Trophoblast cell (in vitro differentiated cells and primary cell): ENCODE measurements around the gene CEACAM19.

Experiments used
- DNase-seq, 2 donors: peaks; one replicate each; pipeline ENCODE4 v3.0.0-alpha.2; 2016
- H2AFZ ChIP-seq: 2 replicates; pipeline ENCODE4 v1.6.1; 2013; ENCODE audit warnings: low read length, moderate library complexity, mild to moderate bottlenecking; ENCODE audit not compliant: insufficient read depth, poor library complexity
- H2AK5ac ChIP-seq: 2 replicates; pipeline ENCODE4 v1.6.1; 2013; ENCODE audit warnings: mild to moderate bottlenecking, low read length
- H2BK120ac ChIP-seq: 2 replicates; pipeline ENCODE4 v1.6.1; 2013; ENCODE audit warnings: low read length, mild to moderate bottlenecking, moderate library complexity; ENCODE audit not compliant: insufficient read depth, poor library complexity
- H2BK12ac ChIP-seq: 2 replicates; pipeline ENCODE4 v1.6.1; 2013; ENCODE audit warnings: mild to moderate bottlenecking, low read length, moderate library complexity
- H2BK5ac ChIP-seq: 2 replicates; pipeline ENCODE4 v1.6.1; 2013; ENCODE audit warnings: low read length, low read depth, moderate library complexity, mild to moderate bottlenecking; ENCODE audit not compliant: poor library complexity
- H3K14ac ChIP-seq: 2 replicates; pipeline ENCODE4 v1.6.1; 2013; ENCODE audit warnings: mild to moderate bottlenecking, low read length
- H3K18ac ChIP-seq: 2 replicates; pipeline ENCODE4 v1.6.1; 2013; ENCODE audit warnings: mild to moderate bottlenecking, low read length
- H3K23ac ChIP-seq: 2 replicates; pipeline ENCODE4 v1.6.1; 2013; ENCODE audit warnings: low read length
- H3K27ac ChIP-seq: 2 replicates; pipeline ENCODE4 v1.5.1; 2013; ENCODE audit warnings: low read depth, mild to moderate bottlenecking, inconsistent platforms, low read length, moderate library complexity
- H3K27me3 ChIP-seq: 2 replicates; pipeline ENCODE4 v1.6.1; 2013; ENCODE audit warnings: inconsistent platforms, mild to moderate bottlenecking, low read length, moderate library complexity; ENCODE audit not compliant: insufficient read depth
- H3K36me3 ChIP-seq, 2 experiments: 1 replicate in 1 of 2; 2 replicates in 1 of 2; pipeline ENCODE4 v1.6.1; 2013; ENCODE audit warnings: low read length in 2 of 2, mild to moderate bottlenecking in 2 of 2, moderate library complexity in 1 of 2; ENCODE audit not compliant: insufficient read depth in 2 of 2, control insufficient read depth in 1 of 2
- H3K4ac ChIP-seq: 2 replicates; pipeline ENCODE4 v1.6.1; 2013; ENCODE audit warnings: low read depth, mild to moderate bottlenecking, low read length, moderate library complexity
- H3K4me1 ChIP-seq, 2 experiments: 1 replicate in 1 of 2; 2 replicates in 1 of 2; pipeline ENCODE4 v1.6.1; 2013; ENCODE audit warnings: low read length in 2 of 2, mild to moderate bottlenecking in 2 of 2, moderate library complexity in 1 of 2; ENCODE audit not compliant: insufficient read depth in 2 of 2, control insufficient read depth in 1 of 2
- H3K4me2 ChIP-seq: 2 replicates; pipeline ENCODE4 v1.6.1; 2013; ENCODE audit warnings: inconsistent platforms, mild to moderate bottlenecking, low read length, moderate library complexity
- H3K4me3 ChIP-seq: 2 replicates; pipeline ENCODE4 v1.5.1; 2013; ENCODE audit warnings: mild to moderate bottlenecking, low read depth, low read length, inconsistent platforms
- H3K79me1 ChIP-seq: one replicate; pipeline ENCODE4 v1.6.1; 2013; ENCODE audit warnings: low read length
- H3K79me2 ChIP-seq: 2 replicates; pipeline ENCODE4 v1.6.1; 2013; ENCODE audit warnings: low read length, mild to moderate bottlenecking; ENCODE audit not compliant: control insufficient read depth, insufficient read depth, poor library complexity
- H3K9ac ChIP-seq: 2 replicates; pipeline ENCODE4 v1.6.1; 2013; ENCODE audit warnings: mild to moderate bottlenecking, low read length
- H3K9me3 ChIP-seq: 2 replicates; pipeline ENCODE4 v1.6.1; 2013; ENCODE audit warnings: low read depth, mild to moderate bottlenecking, control low read depth, inconsistent platforms, low read length; ENCODE audit not compliant: insufficient read depth
- H4K12ac ChIP-seq: 2 replicates; pipeline ENCODE4 v1.6.1; 2013; ENCODE audit warnings: low read depth, mild to moderate bottlenecking, low read length, moderate library complexity
- H4K8ac ChIP-seq: 2 replicates; pipeline ENCODE4 v1.6.1; 2013; ENCODE audit warnings: low read depth, mild to moderate bottlenecking, low read length, moderate library complexity
- H4K91ac ChIP-seq: one replicate; pipeline ENCODE4 v1.6.1; 2013; ENCODE audit warnings: low read depth, mild to moderate bottlenecking, low read length, moderate library complexity
- WGBS: extraction: QIAGEN DNeasy Blood & Tissue Kit; methylation state at CpG from one replicate; pipeline ENCODE4 v1.1.7; 2013; ENCODE audit warnings: missing lambda C conversion rate; ENCODE audit not compliant: insufficient read length, insufficient coverage; ENCODE audit errors: extremely low coverage; 5-methylcytosine and 5-hydroxymethylcytosine counted together

The CEACAM19 gene

GRCh38 chr19:44663996-44664395 lies 7.3 kb upstream of the CEACAM19 start:
- Histone ChIP-seq H3K36me3 (peaks cover 32 to 37% of the 10 kb centered on the region in 2 experiments), H4K8ac (no peak overlapping the region), H2AK5ac (no peak overlapping the region), H3K27ac (no peak overlapping the region), H3K9ac (no peak overlapping the region), H3K14ac (no peak overlapping the region), H3K9me3 (peaks cover 2% of the 10 kb centered on the region), H3K4ac (no peak overlapping the region), H3K4me3 (no peak overlapping the region), H3K4me1 (peaks cover 0 to 2% of the 10 kb centered on the region in 2 experiments), H2BK5ac (no peak overlapping the region), H3K79me2 (no peaks in the 10 kb centered on the region), H2AFZ (no peak overlapping the region), H3K23ac (no peak overlapping the region), H4K91ac (no peak overlapping the region), H3K18ac (no peak overlapping the region), H3K27me3 (no peaks in the 10 kb centered on the region), H2BK12ac (no peak overlapping the region), H4K12ac (no peak overlapping the region), H3K79me1 (no peaks in the 10 kb centered on the region), H2BK120ac (no peak overlapping the region), H3K4me2 (no peak overlapping the region)
- no peak for DNase-seq
- WGBS = no CpG with 5 or more reads among the region's 5 CpGs

DNA sequence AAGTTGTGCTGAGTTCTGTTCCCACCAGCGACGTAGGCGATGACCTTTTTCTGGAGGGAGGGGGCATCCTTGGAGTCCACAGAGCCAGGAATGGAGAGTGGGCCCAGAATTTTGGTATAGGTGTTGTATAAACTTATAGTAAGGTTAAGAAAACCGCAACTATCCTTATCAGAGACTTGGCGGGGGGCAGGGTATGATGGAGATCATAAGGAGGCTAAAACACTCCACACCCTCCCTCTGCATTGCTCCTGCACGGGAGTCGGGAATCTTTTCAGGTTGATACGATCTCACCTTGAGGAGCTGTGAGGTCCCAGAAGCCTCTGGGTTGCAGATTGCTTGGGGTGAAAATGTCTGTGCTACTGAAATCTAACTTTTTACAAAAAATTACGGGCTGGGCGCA lies 6.3 kb upstream of the CEACAM19 start:
- DNase-seq = no peak
- Histone ChIP-seq H2BK12ac (no peak overlapping the region), H4K8ac (no peak overlapping the region), H4K91ac (no peak overlapping the region), H3K4ac (no peak overlapping the region), H2BK120ac (no peak overlapping the region), H3K79me1 (no peaks in the 10 kb centered on the region), H2AFZ (no peak overlapping the region), H3K14ac (no peak overlapping the region), H3K9me3 (peaks cover 2% of the 10 kb centered on the region), H3K4me3 (no peak overlapping the region), H2AK5ac (no peak overlapping the region), H4K12ac (no peak overlapping the region), H3K79me2 (no peaks in the 10 kb centered on the region), H3K23ac (no peak overlapping the region), H3K4me2 (no peak overlapping the region), H3K27me3 (no peaks in the 10 kb centered on the region), H3K27ac (no peak overlapping the region), H3K36me3 (peaks cover 23 to 28% of the 10 kb centered on the region in 2 experiments), H3K18ac (no peak overlapping the region), H2BK5ac (no peak overlapping the region), H3K4me1 (peaks cover 0 to 2% of the 10 kb centered on the region in 2 experiments), H3K9ac (no peak overlapping the region)
- WGBS = no CpG with 5 or more reads among the region's 10 CpGs

DNA sequence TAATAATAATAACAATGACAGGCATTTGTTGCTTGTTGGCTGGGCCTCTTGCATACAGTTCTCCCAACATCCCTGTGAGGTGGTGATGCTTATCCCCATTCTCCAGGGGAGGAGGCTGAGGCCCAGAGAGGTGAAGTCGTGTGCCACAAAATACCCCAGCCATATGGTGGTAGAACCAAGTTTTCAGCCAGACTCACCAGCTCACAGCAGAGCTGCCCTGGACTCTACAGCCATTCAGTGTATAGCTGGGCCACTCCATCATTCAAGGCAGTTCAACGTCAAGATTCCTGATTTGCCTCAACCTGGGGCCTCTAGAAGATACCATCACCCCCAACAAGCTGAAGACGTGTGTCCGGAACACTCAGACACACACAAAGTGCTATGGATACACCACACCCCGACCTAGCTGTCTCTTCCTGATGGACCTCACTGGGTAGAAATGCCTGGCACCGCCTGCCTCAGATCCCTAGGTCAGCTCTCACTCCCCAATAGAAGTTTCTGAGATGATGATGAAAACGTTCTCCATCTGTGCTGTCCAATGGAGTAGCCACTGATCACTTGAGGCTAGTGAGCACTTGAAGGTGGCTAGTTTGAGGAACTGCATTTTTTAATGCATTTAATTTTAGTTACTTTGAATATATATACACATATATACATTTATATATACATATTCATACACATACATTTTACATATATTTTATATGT lies 4.3 kb upstream of the CEACAM19 start:
- Histone ChIP-seq H3K79me1 (no peaks in the 10 kb centered on the region), H3K18ac (no peak overlapping the region), H3K4me1 (peaks cover 6 to 10% of the 10 kb centered on the region in 2 experiments), H2BK5ac (no peak overlapping the region), H3K4me2 (no peak overlapping the region), H3K9ac (no peak overlapping the region), H3K27me3 (no peaks in the 10 kb centered on the region), H3K27ac (no peak overlapping the region), H3K23ac (no peak overlapping the region), H2AK5ac (no peak overlapping the region), H3K14ac (no peak overlapping the region), H3K4me3 (no peak overlapping the region), H4K91ac (no peak overlapping the region), H3K79me2 (no peaks in the 10 kb centered on the region), H4K8ac (no peak overlapping the region), H3K4ac (no peak overlapping the region), H3K36me3 (peaks cover 12 to 15% of the 10 kb centered on the region in 2 experiments), H2BK12ac (no peak overlapping the region), H4K12ac (no peak overlapping the region), H3K9me3 (peaks cover 2% of the 10 kb centered on the region), H2BK120ac (no peak overlapping the region), H2AFZ (no peak overlapping the region)
- no peak for DNase-seq
- no CpG with 5 or more reads among the region's 7 CpGs for WGBS

- H3K4ac ChIP-seq = no peak overlapping the region
- H3K27ac ChIP-seq = no peak overlapping the region
- H3K14ac ChIP-seq = no peak overlapping the region
- no peaks in the 10 kb centered on the region for H3K36me3 ChIP-seq
- no peak overlapping the region for H4K12ac ChIP-seq
- H3K27me3 ChIP-seq = no peaks in the 10 kb centered on the region
- H3K9ac ChIP-seq = no peak overlapping the region
- no peak overlapping the region for H3K23ac ChIP-seq
- no peak overlapping the region for H2BK12ac ChIP-seq
- no peak overlapping the region for H3K4me2 ChIP-seq
- no peak overlapping the region for H4K8ac ChIP-seq
- H3K4me1 ChIP-seq = peaks cover 6 to 10% of the 10 kb centered on the region in 2 experiments
- H3K79me1 ChIP-seq = no peaks in the 10 kb centered on the region
- no peaks in the 10 kb centered on the region for H3K79me2 ChIP-seq
- no peak overlapping the region for H2AK5ac ChIP-seq
- no peak overlapping the region for H3K4me3 ChIP-seq
- no peak overlapping the region for H2BK120ac ChIP-seq
- no CpG with 5 or more reads among the region's 2 CpGs for WGBS
- no peak for DNase-seq
- no peak overlapping the region for H3K18ac ChIP-seq
- no peak overlapping the region for H2AFZ ChIP-seq
- H4K91ac ChIP-seq = no peak overlapping the region
- H3K9me3 ChIP-seq = no peaks in the 10 kb centered on the region
- H2BK5ac ChIP-seq = no peak overlapping the region
These were observed 2.1 kb upstream of the CEACAM19 start for GRCh38 chr19:44668985-44669764.
